ENCODE measurements around the gene TTLL10. TPM values are rescaled to one million over a fixed set of nuclear protein-coding genes. Genes with fewer than 3 reads are reported as not detected.

TTLL10 gene
- total RNA-seq, 1 donor from 2014 or later: not detected

DNA sequence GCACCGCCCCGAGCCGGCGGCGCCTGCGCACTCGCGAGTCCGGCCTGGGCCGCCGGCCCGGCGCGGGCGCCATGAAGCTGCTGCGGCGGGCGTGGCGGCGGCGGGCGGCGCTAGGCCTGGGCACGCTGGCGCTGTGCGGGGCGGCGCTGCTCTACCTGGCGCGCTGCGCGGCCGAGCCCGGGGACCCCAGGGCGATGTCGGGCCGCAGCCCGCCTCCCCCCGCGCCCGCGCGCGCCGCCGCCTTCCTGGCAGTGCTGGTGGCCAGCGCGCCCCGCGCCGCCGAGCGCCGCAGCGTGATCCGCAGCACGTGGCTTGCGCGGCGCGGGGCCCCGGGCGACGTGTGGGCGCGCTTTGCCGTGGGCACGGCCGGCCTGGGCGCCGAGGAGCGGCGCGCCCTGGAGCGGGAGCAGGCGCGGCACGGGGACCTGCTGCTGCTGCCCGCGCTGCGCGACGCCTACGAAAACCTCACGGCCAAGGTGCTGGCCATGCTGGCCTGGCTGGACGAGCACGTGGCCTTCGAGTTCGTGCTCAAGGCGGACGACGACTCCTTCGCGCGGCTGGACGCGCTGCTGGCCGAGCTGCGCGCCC lies 58.6 kb downstream of the TTLL10 start, which contains the start of gene B3GALT6:
B3GALT6 (plus strand) TSS at position 30 of the 588 bp plus-strand sequence; CDS start at position 72, 42 bp downstream.
- Mint-ChIP-seq H3K9me3 (ENCODE audit: unreplicated experiment) (peaks cover 2% of the 10 kb centered on the region), H3K4me3 (ENCODE audit: unreplicated experiment) (peak within 1 kb of the TSS; percentile 95), H3K27me3 (ENCODE audit: low read depth, unreplicated experiment) (no peaks in the 10 kb centered on the region), H3K27ac (ENCODE audit: unreplicated experiment) (peak within 1 kb of the TSS; percentile 91), H3K36me3 (ENCODE audit: low read depth, unreplicated experiment) (peaks cover 8% of the 10 kb centered on the region), H3K4me1 (ENCODE audit: low read depth, unreplicated experiment) (peaks cover 13% of the 10 kb centered on the region)
- Histone ChIP-seq H4K20me1 (ENCODE audit: insufficient read depth, low read length) (peaks cover 47% of the 10 kb centered on the region), H3K4me2 (ENCODE audit: low read length) (peak within 1 kb of the TSS; percentile 96), H3K79me2 (ENCODE audit: insufficient read depth, low read length) (peaks cover 71% of the 10 kb centered on the region), H3K9ac (ENCODE audit: low read length) (peak within 1 kb of the TSS; percentile 95), H3K27ac (ENCODE audit: low read depth, low read length) (peak within 1 kb of the TSS; percentile 88), H2AFZ (ENCODE audit: low read depth, low read length) (peak within 1 kb of the TSS; percentile 63), H3K36me3 (ENCODE audit: insufficient read depth, low read length) (no peaks in the 10 kb centered on the region), H3K27me3 (ENCODE audit: insufficient read depth, low read length) (no peaks in the 10 kb centered on the region), H3K4me3 (ENCODE audit: insufficient read depth, low read depth, low read length) (peak within 1 kb of the TSS; percentile 84), H3K4me1 (ENCODE audit: insufficient read depth, low read length) (peaks cover 14% of the 10 kb centered on the region), H3K9me3 (ENCODE audit: insufficient read depth, low read depth, low read length) (peaks cover 9% of the 10 kb centered on the region)
- DNase-seq (ENCODE audit: low read depth) (no peak), FAIRE-seq (no peak)
- TF ChIP-seq EZH2 (IDR thresholded peaks at IDR 0.05; ENCODE audit: insufficient read depth, low read length) (no peak), CTCF (IDR thresholded peaks at IDR 0.05; ENCODE audit: insufficient read depth, low read depth, low read length) (no peak)

- H3K4me1 Mint-ChIP-seq (ENCODE audit: low read depth, unreplicated experiment): peaks cover 13% of the 10 kb centered on the region
- H3K27me3 Mint-ChIP-seq (ENCODE audit: low read depth, unreplicated experiment): no peaks in the 10 kb centered on the region
- no peak overlapping the region for H3K27ac ChIP-seq (ENCODE audit: low read depth, low read length)
- H3K9ac ChIP-seq (ENCODE audit: low read length): no peak overlapping the region
- FAIRE-seq: no peak
- H3K9me3 ChIP-seq (ENCODE audit: insufficient read depth, low read depth, low read length): peaks cover 9% of the 10 kb centered on the region
- H4K20me1 ChIP-seq (ENCODE audit: insufficient read depth, low read length): peaks cover 45% of the 10 kb centered on the region
- H3K27me3 ChIP-seq (ENCODE audit: insufficient read depth, low read length): no peaks in the 10 kb centered on the region
- peak overlapping the region; percentile 23 for H3K4me3 ChIP-seq (ENCODE audit: insufficient read depth, low read depth, low read length)
- H3K79me2 ChIP-seq (ENCODE audit: insufficient read depth, low read length): peaks cover 64% of the 10 kb centered on the region
- no peaks in the 10 kb centered on the region for H3K36me3 ChIP-seq (ENCODE audit: insufficient read depth, low read length)
- no peak for DNase-seq (ENCODE audit: low read depth)
- H3K4me2 ChIP-seq (ENCODE audit: low read length): peak overlapping the region; percentile 77
- H3K4me1 ChIP-seq (ENCODE audit: insufficient read depth, low read length): peaks cover 14% of the 10 kb centered on the region
- peak overlapping the region; percentile 63 for H2AFZ ChIP-seq (ENCODE audit: low read depth, low read length)
- no peak overlapping the region for H3K27ac Mint-ChIP-seq (ENCODE audit: unreplicated experiment)
- H3K36me3 Mint-ChIP-seq (ENCODE audit: low read depth, unreplicated experiment): peaks cover 8% of the 10 kb centered on the region
- TF ChIP-seq CTCF (IDR thresholded peaks at IDR 0.05; ENCODE audit: insufficient read depth, low read depth, low read length) (no peak), EZH2 (IDR thresholded peaks at IDR 0.05; ENCODE audit: insufficient read depth, low read length) (no peak)
- H3K9me3 Mint-ChIP-seq (ENCODE audit: unreplicated experiment): peaks cover 2% of the 10 kb centered on the region
- peak overlapping the region; percentile 69 for H3K4me3 Mint-ChIP-seq (ENCODE audit: unreplicated experiment)
Observed at GRCh38 chr1:1232796-1233566, 59.3 kb downstream of the TTLL10 start.

Data from astrocyte (in vitro differentiated cells and primary cell).